AG09309 (cell line): Measurements from ENCODE around the gene SLC50A1.
"Not testable (repeated sequence)": the region's sequence is repeated elsewhere in the genome, so short reads cannot be mapped to it uniquely, and the experiment has no call there.

Source experiments
- DNase-seq: peaks from one replicate; pipeline ENCODE4 v3.0.0-alpha.2; 2010; ENCODE audit warnings: low read depth
- H3K4me3 ChIP-seq: 2 replicates; pipeline ENCODE4 v1.5.1; 2011; ENCODE audit warnings: mild to moderate bottlenecking, low read depth, low read length, moderate library complexity; ENCODE audit not compliant: control insufficient read depth
- TF ChIP-seq, protein P1 (sequence below): IDR thresholded peaks from 2 replicates; pipeline ENCODE4 v1.5.1; 2011; ENCODE audit warnings: mild to moderate bottlenecking, low read depth, low read length, inconsistent platforms; ENCODE audit not compliant: insufficient read depth, control insufficient read depth; ENCODE audit errors: missing control alignments

SLC50A1 gene

DNA sequence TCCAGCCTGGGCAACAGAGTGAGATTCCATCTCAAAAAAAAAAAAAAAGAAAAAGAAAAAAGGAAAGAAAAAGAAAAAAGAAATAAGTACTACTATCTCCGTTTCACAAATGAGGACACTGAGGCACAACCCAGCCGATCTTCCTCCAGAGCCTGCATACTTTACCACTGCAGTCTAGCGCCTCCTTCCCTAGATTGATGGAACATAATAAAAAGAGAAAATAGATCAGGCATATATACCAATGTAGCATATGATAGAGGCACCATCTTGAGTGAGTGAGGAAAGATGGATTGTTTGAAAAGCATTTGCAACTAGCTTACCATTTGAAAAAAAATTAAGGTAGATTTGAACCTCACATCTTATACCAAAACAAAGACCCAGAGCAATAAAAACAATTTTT is 9.8 kb downstream of the SLC50A1 start:
- no peak overlapping the region for H3K4me3 ChIP-seq
- TF ChIP-seq, protein P1, sequence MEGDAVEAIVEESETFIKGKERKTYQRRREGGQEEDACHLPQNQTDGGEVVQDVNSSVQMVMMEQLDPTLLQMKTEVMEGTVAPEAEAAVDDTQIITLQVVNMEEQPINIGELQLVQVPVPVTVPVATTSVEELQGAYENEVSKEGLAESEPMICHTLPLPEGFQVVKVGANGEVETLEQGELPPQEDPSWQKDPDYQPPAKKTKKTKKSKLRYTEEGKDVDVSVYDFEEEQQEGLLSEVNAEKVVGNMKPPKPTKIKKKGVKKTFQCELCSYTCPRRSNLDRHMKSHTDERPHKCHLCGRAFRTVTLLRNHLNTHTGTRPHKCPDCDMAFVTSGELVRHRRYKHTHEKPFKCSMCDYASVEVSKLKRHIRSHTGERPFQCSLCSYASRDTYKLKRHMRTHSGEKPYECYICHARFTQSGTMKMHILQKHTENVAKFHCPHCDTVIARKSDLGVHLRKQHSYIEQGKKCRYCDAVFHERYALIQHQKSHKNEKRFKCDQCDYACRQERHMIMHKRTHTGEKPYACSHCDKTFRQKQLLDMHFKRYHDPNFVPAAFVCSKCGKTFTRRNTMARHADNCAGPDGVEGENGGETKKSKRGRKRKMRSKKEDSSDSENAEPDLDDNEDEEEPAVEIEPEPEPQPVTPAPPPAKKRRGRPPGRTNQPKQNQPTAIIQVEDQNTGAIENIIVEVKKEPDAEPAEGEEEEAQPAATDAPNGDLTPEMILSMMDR, result no peak
- DNase-seq, result no peak

DNA sequence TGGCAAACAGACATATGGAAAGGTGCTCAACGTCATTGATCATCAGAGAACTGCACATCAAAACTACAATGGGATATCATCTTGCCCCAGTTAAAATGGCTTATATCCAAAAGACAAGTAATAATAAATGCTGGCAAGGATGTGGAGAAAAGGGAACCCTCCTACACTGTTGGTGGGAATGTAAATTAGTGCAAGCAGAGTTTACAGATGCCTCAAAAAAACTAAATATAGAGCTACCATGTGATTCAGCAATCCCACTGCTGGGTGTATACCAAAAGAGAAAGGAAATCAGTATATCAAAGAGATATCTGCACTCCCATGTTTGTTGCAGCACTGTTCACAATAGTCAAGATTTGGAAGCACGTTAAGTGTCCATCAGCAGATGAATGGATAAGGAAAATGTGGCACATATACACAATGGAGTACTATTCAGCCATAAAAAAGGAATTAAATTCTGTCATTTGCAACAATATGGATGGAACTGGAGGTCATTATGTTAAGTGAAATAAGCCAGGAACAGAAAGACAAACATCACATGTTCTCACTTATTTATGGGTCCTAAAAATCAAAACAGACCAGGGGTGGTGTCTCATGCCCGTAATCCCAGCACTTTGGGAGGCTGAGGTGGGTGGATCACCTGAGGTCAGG is 20.5 kb downstream of the SLC50A1 start:
- H3K4me3 ChIP-seq, DNase-seq: not testable (repeated sequence)

- TF ChIP-seq, protein P1, result no peak
- H3K4me3 ChIP-seq, result no peak overlapping the region
- no peak for DNase-seq
Measured at GRCh38 chr1:155158991-155159390, 23.3 kb downstream of the SLC50A1 start.

- no peak for DNase-seq
- no peak overlapping the region for H3K4me3 ChIP-seq
- TF ChIP-seq, protein P1, result no peak
Measured at GRCh38 chr1:155160128-155160527, 24.5 kb downstream of the SLC50A1 start.

GRCh38 chr1:155162631-155163030 is 27.0 kb downstream of the SLC50A1 start:
- H3K4me3 ChIP-seq, DNase-seq: not testable (repeated sequence)

- DNase-seq, H3K4me3 ChIP-seq: not testable (repeated sequence)
Measured at GRCh38 chr1:155163785-155164184, 28.1 kb downstream of the SLC50A1 start.

DNA sequence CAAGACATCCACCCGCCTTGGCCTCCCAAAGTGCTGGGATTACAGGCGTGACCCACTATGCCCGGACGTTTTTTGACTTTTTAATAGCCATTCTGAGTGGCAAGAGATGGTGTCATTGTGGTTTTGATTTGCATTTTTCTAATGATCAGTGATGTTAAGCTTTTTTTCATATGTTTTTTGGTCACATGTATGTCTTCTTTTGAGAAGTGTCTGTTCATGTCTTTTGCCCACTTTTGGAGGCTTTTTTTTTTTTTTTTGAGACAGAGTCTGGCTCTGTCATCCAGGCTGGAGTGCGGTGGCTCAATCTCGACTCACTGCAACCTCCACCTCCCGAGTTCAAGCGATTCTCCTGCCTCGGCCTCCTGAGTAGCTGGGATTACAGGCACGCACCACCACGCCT is 29.0 kb downstream of the SLC50A1 start:
- not testable (repeated sequence) for H3K4me3 ChIP-seq, DNase-seq

GRCh38 chr1:155166051-155166470 is 30.4 kb downstream of the SLC50A1 start:
- TF ChIP-seq, protein P1, result no peak
- DNase-seq, result no peak

DNA sequence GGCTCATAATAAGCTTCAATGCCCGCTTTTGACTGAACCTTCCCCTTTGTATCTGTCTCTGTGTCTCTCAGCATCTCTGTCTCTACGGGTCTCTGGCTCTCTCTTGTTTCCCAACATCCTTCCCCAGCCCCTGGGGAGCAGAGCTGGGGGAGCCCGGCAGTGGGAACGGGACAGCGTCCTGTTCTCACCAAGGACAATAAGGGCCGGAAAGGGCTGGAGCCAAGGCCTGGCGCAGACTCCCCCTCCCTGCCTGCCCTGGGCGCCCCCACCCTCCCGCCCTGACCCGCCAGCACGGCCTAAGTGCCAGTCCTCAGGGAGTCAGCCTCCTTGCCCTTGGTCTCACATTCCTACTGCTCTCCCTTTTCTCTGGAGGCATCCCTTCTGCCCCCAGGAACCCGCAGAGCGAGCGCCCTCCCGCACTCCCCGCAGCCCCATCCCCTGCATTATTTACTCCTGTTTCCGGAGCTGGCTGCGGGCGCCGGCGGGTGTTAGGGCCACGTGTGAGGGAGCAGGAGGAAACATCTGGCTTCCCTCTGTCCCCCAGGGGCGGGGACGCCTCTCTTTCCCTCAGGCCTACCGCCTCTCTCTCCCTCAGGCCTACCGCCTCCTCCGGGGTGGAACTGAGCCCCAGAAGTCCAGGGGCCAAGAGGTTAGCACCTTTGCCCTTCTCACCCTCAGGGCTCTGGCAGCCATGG is 31.0 kb downstream of the SLC50A1 start:
- no peak for DNase-seq
- no peak overlapping the region for H3K4me3 ChIP-seq
- TF ChIP-seq, protein P1, result no peak

More at GRCh38 chr1:155166051-155166470, 30.4 kb downstream of the SLC50A1 start:
- no peak overlapping the region for H3K4me3 ChIP-seq
